Measurements from ENCODE around the gene TMEM101.
"Not testable (repeated sequence)": the region's sequence is repeated elsewhere in the genome, so short reads cannot be mapped to it uniquely, and the experiment has no call there.

DNA sequence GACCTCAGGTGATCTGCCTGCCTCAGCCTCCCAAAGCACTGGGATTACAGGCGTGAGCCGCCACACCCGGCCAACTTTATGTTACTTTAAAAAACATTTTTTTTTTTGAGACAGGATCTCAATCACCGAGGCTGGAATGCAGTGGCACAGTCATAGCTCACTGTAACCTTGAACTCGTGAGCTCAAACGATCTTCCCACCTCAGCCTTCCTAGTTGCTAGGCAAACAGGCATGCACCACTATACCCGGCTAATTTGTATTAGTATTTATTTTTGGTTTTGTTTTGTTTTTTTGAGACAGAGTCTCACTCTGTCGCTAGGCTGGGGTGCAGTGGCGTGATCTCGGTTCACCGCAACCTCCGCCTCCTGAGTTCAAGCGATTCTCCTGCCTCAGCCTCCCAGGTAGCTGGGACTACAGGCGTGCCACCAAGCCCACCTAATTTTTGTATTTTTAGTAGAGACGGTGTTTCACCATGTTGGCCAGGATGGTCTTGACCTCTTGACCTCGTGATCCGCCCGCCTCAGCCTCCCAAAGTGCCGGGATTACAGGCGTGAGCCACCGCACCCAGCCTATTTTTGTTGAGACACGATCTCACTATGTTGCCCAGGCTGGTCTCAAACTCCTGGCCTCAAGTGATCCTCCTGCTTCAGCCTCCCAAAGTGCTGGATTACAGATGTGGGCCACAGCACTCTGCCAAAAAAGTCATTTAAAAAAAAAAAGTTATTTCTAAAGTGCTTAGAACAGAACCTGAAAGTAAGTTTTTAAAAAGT, 42.1 kb downstream of the TMEM101 start:
- TF ChIP-seq CTCF (conservative IDR thresholded peaks at IDR 0.05; ENCODE audit: low read length); EZH2phosphoT487 (IDR thresholded peaks at IDR 0.05; ENCODE audit: borderline replicate concordance, low read depth, low read length): not testable (repeated sequence)

Measured in OCI-LY7 (cell line).